HG03575 (cell line): Measurements from ENCODE around the gene DMD.
"Not testable (repeated sequence)": the region's sequence is repeated elsewhere in the genome, so short reads cannot be mapped to it uniquely, and the experiment has no call there.

Experiments
- ATAC-seq: cut with Tn5 transposase; IDR thresholded peaks from one replicate; pipeline ENCODE4 v1.9.1; 2021; ENCODE audit not compliant: unreplicated experiment, insufficient number of reproducible peaks, low FRiP score; ENCODE audit errors: extremely low read depth

The DMD gene

GRCh38 chrX:31483336-31483735 is 1728.0 kb downstream of the DMD start:
- no peak for ATAC-seq

GRCh38 chrX:31480696-31481095 is 1730.7 kb downstream of the DMD start:
- no peak for ATAC-seq

- ATAC-seq = no peak
These were observed 1740.1 kb downstream of the DMD start for GRCh38 chrX:31471229-31471628.

GRCh38 chrX:31470753-31471152 is 1740.6 kb downstream of the DMD start:
- ATAC-seq = not testable (repeated sequence)

GRCh38 chrX:31464306-31464915 is 1746.9 kb downstream of the DMD start:
- no peak for ATAC-seq

- no peak for ATAC-seq
These were observed 1750.1 kb downstream of the DMD start for GRCh38 chrX:31461266-31461665.

- ATAC-seq = no peak
These were observed 1752.0 kb downstream of the DMD start for GRCh38 chrX:31459361-31459760.

- ATAC-seq = no peak
These were observed 1761.4 kb downstream of the DMD start for GRCh38 chrX:31449965-31450364.

- no peak for ATAC-seq
These were observed 1762.3 kb downstream of the DMD start for GRCh38 chrX:31449081-31449480.

- ATAC-seq = no peak
These were observed 1765.8 kb downstream of the DMD start for GRCh38 chrX:31445542-31445941.

- no peak for ATAC-seq
These were observed 1767.7 kb downstream of the DMD start for GRCh38 chrX:31443654-31444053.

GRCh38 chrX:31440546-31440945 is 1770.8 kb downstream of the DMD start:
- ATAC-seq = no peak

- no peak for ATAC-seq
These were observed 1774.9 kb downstream of the DMD start for GRCh38 chrX:31436424-31436823.

- ATAC-seq = no peak
These were observed 1775.8 kb downstream of the DMD start for GRCh38 chrX:31435592-31435991.

- no peak for ATAC-seq
These were observed 1777.5 kb downstream of the DMD start for GRCh38 chrX:31433856-31434255.

GRCh38 chrX:31429915-31430314 is 1781.4 kb downstream of the DMD start:
- no peak for ATAC-seq

- no peak for ATAC-seq
These were observed 1787.7 kb downstream of the DMD start for GRCh38 chrX:31423609-31424189.

GRCh38 chrX:31421441-31421840 is 1789.9 kb downstream of the DMD start:
- no peak for ATAC-seq

GRCh38 chrX:31420711-31421151 is 1790.6 kb downstream of the DMD start:
- no peak for ATAC-seq

GRCh38 chrX:31420302-31420701 is 1791.0 kb downstream of the DMD start:
- ATAC-seq = no peak

- no peak for ATAC-seq
These were observed 1814.2 kb downstream of the DMD start for GRCh38 chrX:31397119-31397518.
